Sigmoid colon (tissue), 3 donors: ENCODE measurements around the gene CCNDBP1.

Experiments used
- POLR2A ChIP-seq, 2 donors: fragments of 450-650 bp; IDR thresholded peaks; one replicate each; pipeline ENCODE4 v1.6.1; 2016; ENCODE audit warnings: antibody characterized with exemption in 2 of 2, mild to moderate bottlenecking in 2 of 2, moderate library complexity in 2 of 2
- TF ChIP-seq, protein P1 (sequence below), 4 experiments: fragments of 450-650 bp in 3 of 4; fragments of 200-600 bp in 1 of 4; IDR thresholded peaks; one replicate each; pipeline ENCODE4 v1.5.1; 2016 to 2019; ENCODE audit warnings: antibody characterized with exemption in 4 of 4, mild to moderate bottlenecking in 3 of 4, moderate library complexity in 2 of 4

DNA sequence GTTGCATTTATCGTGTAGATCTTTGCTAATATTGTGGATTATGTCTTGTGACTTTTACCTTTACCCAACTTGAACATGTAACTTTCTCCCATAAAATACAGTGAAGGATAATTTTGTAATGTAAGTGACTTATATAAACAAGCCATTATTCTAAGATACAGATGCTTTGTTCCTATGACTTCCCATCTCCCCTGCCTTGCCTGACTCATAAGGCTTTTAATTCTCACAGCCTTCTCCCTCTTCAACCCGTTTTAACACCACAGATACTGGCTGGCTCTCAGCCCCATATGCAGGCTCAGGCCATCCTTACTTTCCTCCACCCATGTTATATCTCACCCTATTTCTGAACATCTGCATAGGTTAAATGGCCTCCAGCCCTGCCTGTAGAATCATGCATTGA is 4.1 kb downstream of the CCNDBP1 start:
- TF ChIP-seq, protein P1, sequence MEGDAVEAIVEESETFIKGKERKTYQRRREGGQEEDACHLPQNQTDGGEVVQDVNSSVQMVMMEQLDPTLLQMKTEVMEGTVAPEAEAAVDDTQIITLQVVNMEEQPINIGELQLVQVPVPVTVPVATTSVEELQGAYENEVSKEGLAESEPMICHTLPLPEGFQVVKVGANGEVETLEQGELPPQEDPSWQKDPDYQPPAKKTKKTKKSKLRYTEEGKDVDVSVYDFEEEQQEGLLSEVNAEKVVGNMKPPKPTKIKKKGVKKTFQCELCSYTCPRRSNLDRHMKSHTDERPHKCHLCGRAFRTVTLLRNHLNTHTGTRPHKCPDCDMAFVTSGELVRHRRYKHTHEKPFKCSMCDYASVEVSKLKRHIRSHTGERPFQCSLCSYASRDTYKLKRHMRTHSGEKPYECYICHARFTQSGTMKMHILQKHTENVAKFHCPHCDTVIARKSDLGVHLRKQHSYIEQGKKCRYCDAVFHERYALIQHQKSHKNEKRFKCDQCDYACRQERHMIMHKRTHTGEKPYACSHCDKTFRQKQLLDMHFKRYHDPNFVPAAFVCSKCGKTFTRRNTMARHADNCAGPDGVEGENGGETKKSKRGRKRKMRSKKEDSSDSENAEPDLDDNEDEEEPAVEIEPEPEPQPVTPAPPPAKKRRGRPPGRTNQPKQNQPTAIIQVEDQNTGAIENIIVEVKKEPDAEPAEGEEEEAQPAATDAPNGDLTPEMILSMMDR (IDR thresholded peaks at IDR 0.05), result no peak
- TF ChIP-seq POLR2A (IDR thresholded peaks at IDR 0.05), result no peak
